ENCODE data around the gene PRICKLE4. TPM values are rescaled to one million over a fixed set of nuclear protein-coding genes. Genes with fewer than 3 reads are reported as not detected.

Gene PRICKLE4, protein sequence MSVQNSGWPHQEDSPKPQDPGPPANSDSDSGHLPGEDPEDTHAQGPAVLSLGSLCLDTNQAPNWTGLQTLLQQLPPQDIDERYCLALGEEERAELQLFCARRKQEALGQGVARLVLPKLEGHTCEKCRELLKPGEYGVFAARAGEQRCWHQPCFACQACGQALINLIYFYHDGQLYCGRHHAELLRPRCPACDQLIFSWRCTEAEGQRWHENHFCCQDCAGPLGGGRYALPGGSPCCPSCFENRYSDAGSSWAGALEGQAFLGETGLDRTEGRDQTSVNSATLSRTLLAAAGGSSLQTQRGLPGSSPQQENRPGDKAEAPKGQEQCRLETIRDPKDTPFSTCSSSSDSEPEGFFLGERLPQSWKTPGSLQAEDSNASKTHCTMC
- total RNA-seq = 6.3 and 6.9 TPM in 2 replicates

DNA sequence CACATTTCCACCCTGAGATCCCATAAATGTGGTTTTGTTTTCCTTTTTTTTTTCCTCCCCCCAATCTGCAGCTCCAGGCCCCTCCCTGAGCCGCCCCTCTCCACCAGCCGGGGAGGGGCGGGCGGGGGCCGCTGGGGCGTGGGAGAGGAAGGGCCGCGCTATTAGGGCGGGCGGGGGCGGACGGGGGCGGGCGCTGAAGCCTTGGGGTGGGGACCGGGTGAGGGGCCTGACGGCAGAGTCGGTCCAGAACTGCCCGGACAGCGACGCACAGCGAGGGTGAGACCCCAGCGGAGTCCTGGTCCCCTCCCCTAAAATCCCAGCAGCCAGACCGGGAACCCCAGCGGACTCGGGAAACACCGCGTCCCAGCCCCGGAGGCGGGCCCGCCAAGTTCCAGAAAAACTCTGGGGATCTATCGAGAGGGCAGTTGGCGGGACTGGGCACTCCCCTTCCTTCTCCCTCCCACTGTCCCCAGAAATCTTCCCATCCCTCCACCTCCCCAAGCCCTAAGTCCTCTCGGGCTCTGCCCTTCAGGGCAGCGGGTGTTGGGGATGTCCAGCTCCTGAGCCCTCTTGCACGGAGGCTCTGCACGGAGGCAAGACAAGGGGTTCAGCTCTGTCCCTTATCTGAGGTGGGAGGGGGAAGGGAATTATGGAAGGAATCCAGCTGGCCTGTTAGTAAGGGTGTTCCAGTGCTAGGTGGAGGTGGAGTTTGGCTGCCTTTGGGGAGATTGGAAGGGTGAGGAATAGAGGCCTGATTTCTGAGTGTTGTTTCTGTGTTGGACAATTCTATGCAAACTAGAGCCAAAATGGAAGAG lies at the start of gene PRICKLE4:
Gene PRICKLE4 (plus strand): TSS at position 232 of the 815 bp plus-strand sequence. CDS start 2,692 bp downstream, outside the sequence.

DNA sequence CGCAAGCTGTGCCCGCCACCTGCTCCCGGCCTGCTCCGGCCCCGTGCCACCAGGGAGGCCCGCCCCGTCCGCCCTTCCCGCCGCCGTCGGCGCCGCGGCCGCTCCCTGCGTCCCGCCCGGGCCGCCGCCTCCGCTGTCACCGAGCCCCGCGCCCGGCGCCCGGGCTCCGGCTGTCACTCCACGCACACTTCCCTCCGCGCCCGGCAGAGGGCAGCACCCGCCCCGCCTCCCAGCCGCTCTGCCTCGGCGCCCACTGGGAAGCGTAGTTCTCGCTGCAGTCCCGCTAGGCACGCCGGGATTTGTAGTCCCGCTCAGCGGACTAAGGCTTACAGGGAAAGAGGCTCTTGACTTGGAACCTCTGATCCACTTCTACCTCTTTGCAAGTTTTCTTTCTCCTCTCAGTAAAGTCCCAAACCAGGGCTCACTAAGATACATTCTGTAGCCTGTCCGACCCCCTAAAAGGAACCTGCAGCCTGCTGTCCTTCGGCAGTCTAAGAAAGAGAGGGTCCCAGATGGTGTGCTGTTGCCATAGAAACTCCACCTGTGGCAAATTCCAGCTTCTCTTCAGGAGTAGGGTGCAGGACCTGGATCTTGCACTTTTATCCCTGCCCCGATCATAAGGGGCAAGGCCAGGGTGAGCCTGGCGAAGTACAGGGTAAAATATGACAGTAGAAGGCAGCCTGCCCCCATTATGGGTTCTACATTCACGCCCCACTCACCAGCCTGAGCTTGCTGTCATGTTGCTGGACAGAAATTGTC lies 45.0 kb upstream of the PRICKLE4 start, which contains the start of gene TFEB:
Gene TFEB (minus strand): TSS at position 182 of the 759 bp plus-strand sequence. CDS start 44,395 bp downstream, outside the sequence.

DNA sequence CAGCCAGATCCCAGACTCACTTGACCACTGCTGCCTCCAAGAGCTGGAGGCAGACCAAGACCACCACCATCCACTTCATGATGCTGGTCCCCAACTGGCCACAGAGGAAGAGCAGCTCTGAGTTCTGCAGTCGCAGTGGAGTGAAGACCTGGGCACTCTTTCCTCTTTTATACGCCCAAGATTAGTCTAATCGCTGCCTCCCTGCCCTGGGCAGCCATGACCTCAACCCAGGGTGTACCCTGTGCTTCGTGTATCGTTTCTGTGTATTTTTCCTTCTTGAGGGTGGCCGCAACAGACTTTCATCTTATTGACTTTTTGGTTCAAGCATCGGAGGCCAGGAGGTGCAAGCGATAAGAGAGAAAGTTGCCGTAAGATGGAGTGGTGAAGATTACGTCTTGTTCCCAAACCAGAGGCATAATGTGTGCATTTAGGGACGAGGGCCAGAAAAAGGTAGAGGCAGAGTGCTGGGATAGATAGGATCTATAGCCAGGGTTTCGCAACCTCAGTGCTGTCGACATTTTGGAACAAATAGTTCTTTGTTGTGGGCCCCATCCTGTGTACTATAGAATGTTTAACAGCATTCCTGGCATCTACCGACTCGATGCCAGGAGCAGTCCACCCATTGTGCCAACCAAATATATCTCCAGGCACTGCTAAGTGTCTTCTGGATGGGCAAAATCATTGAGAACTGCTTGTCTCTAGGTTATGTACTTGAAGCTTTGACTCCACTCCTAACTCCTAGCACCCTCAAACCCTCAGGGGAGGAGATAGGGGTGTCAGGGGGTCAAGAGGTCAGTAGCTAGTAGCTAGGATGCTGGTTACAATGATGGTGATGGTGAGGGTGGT lies 33.1 kb upstream of the PRICKLE4 start, which contains the start of gene PGC:
Gene PGC (minus strand): TSS at position 142 of the 846 bp plus-strand sequence. CDS start 63 bp downstream, at position 79.

DNA sequence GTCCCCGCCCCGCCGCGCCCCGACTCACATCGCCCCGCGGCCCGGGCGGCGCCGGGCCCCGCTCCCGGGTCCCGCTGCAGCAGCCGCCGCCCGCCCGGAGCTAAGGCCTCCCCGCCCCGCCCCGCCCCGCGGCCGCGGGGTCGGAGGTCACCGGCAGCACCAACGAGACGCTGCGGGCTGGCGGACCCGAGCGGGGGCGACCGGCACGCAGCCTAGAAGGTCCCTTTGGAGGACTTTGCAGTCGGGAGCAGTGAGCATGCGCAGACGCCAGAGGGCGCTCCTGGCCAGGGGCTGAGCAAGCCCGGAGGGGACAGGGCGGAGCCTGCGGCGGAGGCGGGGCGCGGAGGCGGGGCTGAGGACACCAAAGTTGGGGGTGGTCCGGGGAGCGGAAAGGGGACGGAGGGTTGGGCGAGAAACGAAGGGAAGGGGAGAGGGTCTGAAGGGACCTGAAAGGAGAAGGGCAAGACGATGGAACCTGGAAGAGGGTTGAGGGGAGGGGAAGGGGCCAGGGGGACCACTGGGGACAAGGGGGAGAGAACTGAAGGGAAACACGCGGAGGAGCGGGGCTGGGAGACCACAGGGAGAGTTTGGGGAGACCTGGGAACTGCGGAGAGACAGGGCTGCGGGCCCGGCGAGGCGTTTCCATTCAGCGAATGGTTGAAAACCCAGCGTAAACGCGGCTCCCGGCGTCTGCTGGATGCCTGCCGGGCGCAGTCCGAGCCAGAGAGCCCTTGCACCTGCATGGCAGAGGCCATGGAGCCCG lies 613 bp upstream of the PRICKLE4 start, which contains the start of gene FRS3:
Gene FRS3 (minus strand): TSS at position 113 of the 763 bp plus-strand sequence. CDS start 2,913 bp downstream, outside the sequence.

DNA sequence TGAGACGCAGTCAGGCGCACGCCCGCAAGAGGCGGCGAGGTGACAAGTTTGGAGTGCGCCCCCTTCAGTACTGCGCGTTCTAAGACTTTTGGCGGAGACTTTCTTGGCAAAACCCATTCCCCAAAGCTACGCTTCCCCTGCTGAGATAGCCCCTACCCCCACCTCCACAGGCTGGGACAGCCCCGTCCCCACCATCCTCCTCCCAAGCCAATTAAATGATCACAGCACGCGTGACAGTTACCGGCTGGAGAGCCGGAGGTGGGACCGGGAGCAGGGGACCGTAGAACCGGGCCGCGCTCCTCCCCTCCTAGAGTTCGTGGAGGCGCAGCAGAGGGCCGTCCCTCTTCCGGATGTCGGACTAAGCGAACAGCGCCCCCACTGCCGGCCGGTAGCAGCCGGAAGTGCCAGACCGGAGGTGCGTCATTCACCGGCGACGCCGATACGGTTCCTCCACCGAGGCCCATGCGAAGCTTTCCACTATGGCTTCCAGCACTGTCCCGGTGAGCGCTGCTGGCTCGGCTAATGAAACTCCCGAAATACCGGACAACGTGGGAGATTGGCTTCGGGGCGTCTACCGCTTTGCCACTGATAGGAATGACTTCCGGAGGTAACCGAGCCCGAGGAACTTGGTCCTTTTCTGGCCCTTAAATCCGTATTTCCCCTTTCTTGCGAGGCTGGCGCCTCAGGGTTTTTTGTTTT lies 6.8 kb downstream of the PRICKLE4 start, which contains the start of gene TOMM6:
Gene TOMM6 (plus strand): TSS at position 476 of the 699 bp plus-strand sequence. CDS start 4 bp downstream, at position 480.

Other genes with a start within 250 kb of the PRICKLE4 start
- 3.8 and 3.9 TPM in 2 replicates for gene FOXP4, start 234.4 kb upstream of the PRICKLE4 start, total RNA-seq
- 27.0 and 51.8 TPM in 2 replicates for gene MDFI, start 142.3 kb upstream of the PRICKLE4 start, total RNA-seq
- gene TFEB, start 45.2 kb upstream of the PRICKLE4 start, total RNA-seq = 7.7 and 7.8 TPM in 2 replicates
- gene PGC, start 33.4 kb upstream of the PRICKLE4 start, total RNA-seq = not detected in 2 replicates
- gene FRS3, start 882 bp upstream of the PRICKLE4 start, total RNA-seq = 0.76 and 0.95 TPM in 2 replicates
- 33.9 and 34.8 TPM in 2 replicates for gene TOMM6, start 6.9 kb downstream of the PRICKLE4 start, total RNA-seq
- 1.4 and 1.9 TPM in 2 replicates for gene USP49, start 114.6 kb downstream of the PRICKLE4 start, total RNA-seq
- 23.8 and 37.0 TPM in 2 replicates for gene MED20, start 140.4 kb downstream of the PRICKLE4 start, total RNA-seq
- 11.4 and 16.6 TPM in 2 replicates for gene BYSL, start 140.7 kb downstream of the PRICKLE4 start, total RNA-seq
- 30.7 and 39.1 TPM in 2 replicates for gene CCND3, start 161.0 kb downstream of the PRICKLE4 start, total RNA-seq

Data from dermis lymphatic vessel endothelial cell (primary cell).